Measurements from ENCODE around the gene FHL5.

DNA sequence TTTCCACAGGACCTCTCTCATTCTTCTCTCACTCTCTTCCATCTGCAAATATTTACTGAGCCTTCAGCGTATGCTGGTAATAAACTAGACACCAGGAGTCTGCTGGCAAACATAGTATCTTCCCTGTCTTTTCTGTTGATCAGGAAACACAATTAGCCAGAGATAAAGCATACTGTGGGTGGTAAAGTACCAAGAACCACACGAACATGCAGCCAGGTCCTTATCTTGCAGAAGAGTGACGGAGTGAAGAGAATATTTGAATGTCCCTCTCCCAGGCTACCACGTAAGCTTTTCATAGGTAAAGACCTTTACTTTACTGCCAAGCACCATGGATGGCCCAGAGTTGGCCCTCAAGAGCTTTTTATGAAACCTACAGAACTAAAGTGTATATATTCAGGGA is 13.3 kb downstream of the FHL5 start:
- TF ChIP-seq, protein P1, sequence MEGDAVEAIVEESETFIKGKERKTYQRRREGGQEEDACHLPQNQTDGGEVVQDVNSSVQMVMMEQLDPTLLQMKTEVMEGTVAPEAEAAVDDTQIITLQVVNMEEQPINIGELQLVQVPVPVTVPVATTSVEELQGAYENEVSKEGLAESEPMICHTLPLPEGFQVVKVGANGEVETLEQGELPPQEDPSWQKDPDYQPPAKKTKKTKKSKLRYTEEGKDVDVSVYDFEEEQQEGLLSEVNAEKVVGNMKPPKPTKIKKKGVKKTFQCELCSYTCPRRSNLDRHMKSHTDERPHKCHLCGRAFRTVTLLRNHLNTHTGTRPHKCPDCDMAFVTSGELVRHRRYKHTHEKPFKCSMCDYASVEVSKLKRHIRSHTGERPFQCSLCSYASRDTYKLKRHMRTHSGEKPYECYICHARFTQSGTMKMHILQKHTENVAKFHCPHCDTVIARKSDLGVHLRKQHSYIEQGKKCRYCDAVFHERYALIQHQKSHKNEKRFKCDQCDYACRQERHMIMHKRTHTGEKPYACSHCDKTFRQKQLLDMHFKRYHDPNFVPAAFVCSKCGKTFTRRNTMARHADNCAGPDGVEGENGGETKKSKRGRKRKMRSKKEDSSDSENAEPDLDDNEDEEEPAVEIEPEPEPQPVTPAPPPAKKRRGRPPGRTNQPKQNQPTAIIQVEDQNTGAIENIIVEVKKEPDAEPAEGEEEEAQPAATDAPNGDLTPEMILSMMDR (IDR thresholded peaks at IDR 0.05 in 4 of 5, conservative IDR thresholded peaks at IDR 0.05 in 1 of 5) = no peak
- TF ChIP-seq POLR2A (IDR thresholded peaks at IDR 0.05) = no peak
